ENCODE data around the gene DLGAP1. TPM values are rescaled to one million over a fixed set of nuclear protein-coding genes. Genes with fewer than 3 reads are reported as not detected.

The DLGAP1 gene
- total RNA-seq, 1 donor from 2014 or later, result 3.7 TPM

GRCh38 chr18:3935305-3935704, 519.8 kb downstream of the DLGAP1 start:
- no peaks in the 10 kb centered on the region for H3K27me3 Mint-ChIP-seq
- H3K9me3 Mint-ChIP-seq, result no peaks in the 10 kb centered on the region
- H3K4me3 Mint-ChIP-seq, result no peak overlapping the region
- H3K4me1 Mint-ChIP-seq (ENCODE audit: unreplicated experiment), result no peaks in the 10 kb centered on the region
- no peak overlapping the region for H3K27ac Mint-ChIP-seq
- H3K36me3 Mint-ChIP-seq, result no peaks in the 10 kb centered on the region
- TF ChIP-seq CTCF (conservative IDR thresholded peaks at IDR 0.05), result no peak
- no peak for DNase-seq (ENCODE audit: extremely low spot score, unreplicated experiment)

- H3K4me3 Mint-ChIP-seq, result no peak overlapping the region
- DNase-seq (ENCODE audit: extremely low spot score, unreplicated experiment), result no peak
- no peaks in the 10 kb centered on the region for H3K9me3 Mint-ChIP-seq
- TF ChIP-seq CTCF (conservative IDR thresholded peaks at IDR 0.05), result no peak
- H3K4me1 Mint-ChIP-seq (ENCODE audit: unreplicated experiment), result no peaks in the 10 kb centered on the region
- no peaks in the 10 kb centered on the region for H3K27me3 Mint-ChIP-seq
- no peaks in the 10 kb centered on the region for H3K36me3 Mint-ChIP-seq
- no peak overlapping the region for H3K27ac Mint-ChIP-seq
Measured at GRCh38 chr18:3932276-3932675, 522.8 kb downstream of the DLGAP1 start.

- no peak for TF ChIP-seq CTCF (conservative IDR thresholded peaks at IDR 0.05)
- H3K4me1 Mint-ChIP-seq (ENCODE audit: unreplicated experiment), result no peaks in the 10 kb centered on the region
- H3K36me3 Mint-ChIP-seq, result no peaks in the 10 kb centered on the region
Measured at GRCh38 chr18:3931542-3932112, 523.5 kb downstream of the DLGAP1 start.

DNA sequence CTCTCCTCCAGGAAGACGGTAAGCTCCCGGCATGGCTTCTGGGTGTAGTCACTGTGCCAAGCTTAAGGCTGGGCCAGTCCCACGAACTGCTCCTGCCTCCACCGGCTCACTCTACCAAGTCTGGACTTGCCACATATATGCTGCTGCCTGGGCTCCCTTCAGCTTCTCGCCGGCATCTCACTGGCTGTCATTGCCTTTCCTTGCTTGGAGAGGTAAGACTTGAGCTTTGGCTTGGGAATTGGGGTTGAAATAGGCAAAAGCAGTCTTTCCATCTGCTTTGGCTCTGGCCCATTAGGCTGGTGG, 524.1 kb downstream of the DLGAP1 start:
- no peak overlapping the region for H3K27ac Mint-ChIP-seq
- no peak overlapping the region for H3K4me3 Mint-ChIP-seq
- H3K27me3 Mint-ChIP-seq, result no peaks in the 10 kb centered on the region
- H3K36me3 Mint-ChIP-seq, result no peaks in the 10 kb centered on the region
- no peaks in the 10 kb centered on the region for H3K4me1 Mint-ChIP-seq (ENCODE audit: unreplicated experiment)
- DNase-seq (ENCODE audit: extremely low spot score, unreplicated experiment), result no peak
- TF ChIP-seq CTCF (conservative IDR thresholded peaks at IDR 0.05), result no peak
- H3K9me3 Mint-ChIP-seq, result no peaks in the 10 kb centered on the region

More at GRCh38 chr18:3931542-3932112, 523.5 kb downstream of the DLGAP1 start:
- Mint-ChIP-seq H3K27me3 (no peaks in the 10 kb centered on the region), H3K4me3 (no peak overlapping the region), H3K27ac (no peak overlapping the region), H3K9me3 (no peaks in the 10 kb centered on the region)
- DNase-seq (ENCODE audit: extremely low spot score, unreplicated experiment), result no peak

DNA sequence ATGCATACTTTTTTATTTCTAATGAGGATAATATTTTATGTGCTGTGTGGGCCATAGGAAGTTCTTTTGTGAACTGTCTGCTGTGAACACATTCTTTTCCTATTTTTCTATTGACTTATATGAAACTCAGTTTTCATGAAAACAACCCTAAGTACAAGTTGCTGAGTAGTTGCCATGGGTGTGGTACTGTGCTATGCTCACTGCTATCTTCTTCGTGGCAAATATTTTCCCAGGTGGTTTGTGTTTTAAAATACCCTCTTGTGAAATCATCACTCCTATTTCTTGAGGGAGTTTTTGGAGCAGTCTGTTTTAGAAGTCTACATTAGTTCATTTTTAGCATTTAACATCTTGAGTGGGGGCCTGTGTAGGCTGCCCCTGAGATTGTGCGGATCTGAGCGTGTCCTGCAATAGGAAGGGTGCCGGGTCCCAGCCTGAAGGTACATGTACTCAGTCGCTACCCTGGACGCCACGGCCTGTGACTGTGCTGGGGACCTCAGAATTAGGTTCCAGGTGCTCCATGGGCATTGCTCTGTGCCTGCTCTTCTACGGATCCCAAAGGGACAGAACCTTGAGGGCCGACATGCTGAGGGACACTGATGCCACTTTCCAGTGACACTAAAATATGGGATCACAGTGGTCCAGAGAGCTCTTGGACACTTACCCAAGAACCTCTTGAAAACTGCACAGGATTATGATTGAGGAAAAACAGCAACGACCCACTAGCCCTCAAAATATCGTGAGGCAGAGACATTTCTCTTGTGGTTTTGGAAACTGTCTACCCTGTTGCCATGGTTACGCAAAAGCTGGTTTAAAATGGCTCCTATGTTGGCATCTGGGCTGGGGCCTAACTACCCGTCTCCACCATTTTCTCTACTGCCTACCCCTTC, 524.7 kb downstream of the DLGAP1 start:
- no peak overlapping the region for H3K4me3 Mint-ChIP-seq
- no peaks in the 10 kb centered on the region for H3K4me1 Mint-ChIP-seq (ENCODE audit: unreplicated experiment)
- no peak for DNase-seq (ENCODE audit: extremely low spot score, unreplicated experiment)
- H3K27ac Mint-ChIP-seq, result no peak overlapping the region
- TF ChIP-seq CTCF (conservative IDR thresholded peaks at IDR 0.05), result no peak
- H3K36me3 Mint-ChIP-seq, result no peaks in the 10 kb centered on the region
- no peaks in the 10 kb centered on the region for H3K27me3 Mint-ChIP-seq
- H3K9me3 Mint-ChIP-seq, result no peaks in the 10 kb centered on the region

All from type B pancreatic cell (in vitro differentiated cells).